Measurements from ENCODE around the gene SPNS1. TPM values are rescaled to one million over a fixed set of nuclear protein-coding genes. Genes with fewer than 3 reads are reported as not detected.

Gene SPNS1
- total and polyA plus RNA-seq, 2 experiments from 2014 or later: 42.8 to 140 TPM

GRCh38 chr16:29012913-29013553 is 38.5 kb downstream of the SPNS1 start:
- H3K79me2 ChIP-seq: no peaks in the 10 kb centered on the region
- no peak for TF ChIP-seq EZH2 (IDR thresholded peaks at IDR 0.05; ENCODE audit: borderline replicate concordance)
- no peak for TF ChIP-seq EZH2phosphoT487 (IDR thresholded peaks at IDR 0.05; ENCODE audit: low read depth, severe bottlenecking, unreplicated experiment)
- TF ChIP-seq CTCF (IDR thresholded peaks at IDR 0.05; ENCODE audit: poor library complexity): no peak
- no peaks in the 10 kb centered on the region for H3K36me3 ChIP-seq (replicated peaks; ENCODE audit: insufficient read depth, low read depth)
- H3K9me2 ChIP-seq (replicated peaks; ENCODE audit: insufficient read depth): no peaks in the 10 kb centered on the region
- H3K27me3 ChIP-seq: no peaks in the 10 kb centered on the region
- no peaks in the 10 kb centered on the region for H4K20me1 ChIP-seq (ENCODE audit: insufficient read depth, poor library complexity, severe bottlenecking)
- H3K27ac ChIP-seq: no peak overlapping the region
- no peaks in the 10 kb centered on the region for H3K9me3 ChIP-seq (ENCODE audit: low read depth)
- no peak for DNase-seq (ENCODE audit: low spot score)
- no peak overlapping the region for H2AFZ ChIP-seq
- H3K4me2 ChIP-seq: no peak overlapping the region
- H3K4me3 ChIP-seq: no peak overlapping the region
- no peaks in the 10 kb centered on the region for H3K4me1 ChIP-seq (ENCODE audit: insufficient read depth)
- WGBS (ENCODE audit: low lambda C conversion rate, missing lambda C conversion rate): 82% methylated on average over 9 of the region's 9 CpGs

GRCh38 chr16:29014561-29015069 is 40.0 kb downstream of the SPNS1 start:
- Histone ChIP-seq H3K9me2 (replicated peaks; ENCODE audit: insufficient read depth) (no peaks in the 10 kb centered on the region), H3K4me3 (no peak overlapping the region), H3K4me1 (ENCODE audit: insufficient read depth) (no peaks in the 10 kb centered on the region), H3K79me2 (no peaks in the 10 kb centered on the region), H4K20me1 (ENCODE audit: insufficient read depth, poor library complexity, severe bottlenecking) (no peaks in the 10 kb centered on the region), H3K9me3 (ENCODE audit: low read depth) (no peaks in the 10 kb centered on the region), H2AFZ (no peak overlapping the region), H3K4me2 (no peak overlapping the region), H3K36me3 (replicated peaks; ENCODE audit: insufficient read depth, low read depth) (no peaks in the 10 kb centered on the region), H3K27ac (no peak overlapping the region), H3K27me3 (no peaks in the 10 kb centered on the region)
- TF ChIP-seq EZH2phosphoT487 (IDR thresholded peaks at IDR 0.05; ENCODE audit: low read depth, severe bottlenecking, unreplicated experiment) (no peak), CTCF (IDR thresholded peaks at IDR 0.05; ENCODE audit: poor library complexity) (no peak), EZH2 (IDR thresholded peaks at IDR 0.05; ENCODE audit: borderline replicate concordance) (no peak)
- DNase-seq (ENCODE audit: low spot score): no peak
- 77% methylated on average over 3 of the region's 3 CpGs for WGBS (ENCODE audit: low lambda C conversion rate, missing lambda C conversion rate)

- no peaks in the 10 kb centered on the region for H3K9me3 ChIP-seq (ENCODE audit: low read depth)
- TF ChIP-seq EZH2 (IDR thresholded peaks at IDR 0.05; ENCODE audit: borderline replicate concordance) (no peak), CTCF (IDR thresholded peaks at IDR 0.05; ENCODE audit: poor library complexity) (no peak), EZH2phosphoT487 (IDR thresholded peaks at IDR 0.05; ENCODE audit: low read depth, severe bottlenecking, unreplicated experiment) (no peak)
- H3K4me3 ChIP-seq: no peak overlapping the region
- no peaks in the 10 kb centered on the region for H3K36me3 ChIP-seq (replicated peaks; ENCODE audit: insufficient read depth, low read depth)
- no peaks in the 10 kb centered on the region for H3K27me3 ChIP-seq
- whole genome bisulfite sequencing (ENCODE audit: low lambda C conversion rate, missing lambda C conversion rate): 96% methylated on average over 5 of the region's 5 CpGs
- H4K20me1 ChIP-seq (ENCODE audit: insufficient read depth, poor library complexity, severe bottlenecking): no peaks in the 10 kb centered on the region
- H3K79me2 ChIP-seq: no peaks in the 10 kb centered on the region
- H3K9me2 ChIP-seq (replicated peaks; ENCODE audit: insufficient read depth): no peaks in the 10 kb centered on the region
- DNase-seq (ENCODE audit: low spot score): no peak
- H3K4me2 ChIP-seq: no peak overlapping the region
- H2AFZ ChIP-seq: no peak overlapping the region
- no peaks in the 10 kb centered on the region for H3K4me1 ChIP-seq (ENCODE audit: insufficient read depth)
- no peak overlapping the region for H3K27ac ChIP-seq
Observed at GRCh38 chr16:29022196-29022595, 47.6 kb downstream of the SPNS1 start.

Measured in hepatocyte (in vitro differentiated cells).